Suprapubic skin (tissue), 4 donors: Measurements from ENCODE around the gene NRG3.

ENCODE experiments used
- EP300 ChIP-seq: sonication (generic); formaldehyde crosslinking; IDR thresholded peaks from one replicate; pipeline ENCODE4 v1.6.1; 2017; ENCODE audit warnings: antibody characterized with exemption
- POLR2A ChIP-seq, 2 donors: fragments of 450-650 bp; IDR thresholded peaks; one replicate each; pipeline ENCODE4 v1.6.1; 2017; ENCODE audit warnings: antibody characterized with exemption in 2 of 2, mild to moderate bottlenecking in 2 of 2, moderate library complexity in 2 of 2
- POLR2AphosphoS5 ChIP-seq, 3 donors: sonication (generic); formaldehyde crosslinking; IDR thresholded peaks; one replicate each; pipeline ENCODE4 v1.6.1; 2017; ENCODE audit warnings: antibody characterized with exemption in 3 of 3
- TF ChIP-seq, protein P1 (sequence below), 2 donors: fragments of 200-600 bp in 1 of 2; fragments of 450-650 bp in 1 of 2; sonication (generic) in 1 of 2; IDR thresholded peaks; one replicate each; pipeline ENCODE4 v1.5.1; 2016 to 2019; ENCODE audit warnings: antibody characterized with exemption in 2 of 2, mild to moderate bottlenecking in 1 of 2, moderate library complexity in 1 of 2

DNA sequence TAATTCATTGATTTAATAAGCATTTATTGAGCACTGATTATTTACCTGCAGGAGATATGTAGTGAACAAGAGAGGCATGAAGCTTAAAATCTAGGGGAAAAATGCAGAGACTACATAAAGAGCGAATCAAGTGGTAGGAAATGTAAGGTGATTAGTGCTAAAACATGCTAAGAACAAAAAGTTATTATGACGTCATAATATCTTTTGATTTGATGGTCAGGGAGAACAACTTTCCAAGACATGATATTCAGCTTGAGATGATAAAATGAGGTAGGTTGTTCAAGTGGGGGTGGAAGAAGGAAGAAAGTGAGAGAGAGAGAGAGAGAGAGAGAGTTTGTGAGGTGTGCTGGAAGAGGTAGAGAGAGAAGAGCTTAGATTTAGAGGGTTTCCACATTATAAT, 317.7 kb downstream of the NRG3 start:
- TF ChIP-seq, protein P1, sequence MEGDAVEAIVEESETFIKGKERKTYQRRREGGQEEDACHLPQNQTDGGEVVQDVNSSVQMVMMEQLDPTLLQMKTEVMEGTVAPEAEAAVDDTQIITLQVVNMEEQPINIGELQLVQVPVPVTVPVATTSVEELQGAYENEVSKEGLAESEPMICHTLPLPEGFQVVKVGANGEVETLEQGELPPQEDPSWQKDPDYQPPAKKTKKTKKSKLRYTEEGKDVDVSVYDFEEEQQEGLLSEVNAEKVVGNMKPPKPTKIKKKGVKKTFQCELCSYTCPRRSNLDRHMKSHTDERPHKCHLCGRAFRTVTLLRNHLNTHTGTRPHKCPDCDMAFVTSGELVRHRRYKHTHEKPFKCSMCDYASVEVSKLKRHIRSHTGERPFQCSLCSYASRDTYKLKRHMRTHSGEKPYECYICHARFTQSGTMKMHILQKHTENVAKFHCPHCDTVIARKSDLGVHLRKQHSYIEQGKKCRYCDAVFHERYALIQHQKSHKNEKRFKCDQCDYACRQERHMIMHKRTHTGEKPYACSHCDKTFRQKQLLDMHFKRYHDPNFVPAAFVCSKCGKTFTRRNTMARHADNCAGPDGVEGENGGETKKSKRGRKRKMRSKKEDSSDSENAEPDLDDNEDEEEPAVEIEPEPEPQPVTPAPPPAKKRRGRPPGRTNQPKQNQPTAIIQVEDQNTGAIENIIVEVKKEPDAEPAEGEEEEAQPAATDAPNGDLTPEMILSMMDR (IDR thresholded peaks at IDR 0.05): no peak
- no peak for TF ChIP-seq POLR2A (IDR thresholded peaks at IDR 0.05)
- no peak for TF ChIP-seq POLR2AphosphoS5 (IDR thresholded peaks at IDR 0.05)
- TF ChIP-seq EP300: no peak
